ENCODE results near the gene HSPB3. TPM values are rescaled to one million over a fixed set of nuclear protein-coding genes. Genes with fewer than 3 reads are reported as not detected.
A peak's percentile ranks its signal among the peaks of the same experiment; 100 is the strongest.

Gene HSPB3
- total and polyA plus RNA-seq, 2 of the 8 experiments (the other 6 are each of a cell fraction or from before 2014, with no cell fraction given): not detected

DNA sequence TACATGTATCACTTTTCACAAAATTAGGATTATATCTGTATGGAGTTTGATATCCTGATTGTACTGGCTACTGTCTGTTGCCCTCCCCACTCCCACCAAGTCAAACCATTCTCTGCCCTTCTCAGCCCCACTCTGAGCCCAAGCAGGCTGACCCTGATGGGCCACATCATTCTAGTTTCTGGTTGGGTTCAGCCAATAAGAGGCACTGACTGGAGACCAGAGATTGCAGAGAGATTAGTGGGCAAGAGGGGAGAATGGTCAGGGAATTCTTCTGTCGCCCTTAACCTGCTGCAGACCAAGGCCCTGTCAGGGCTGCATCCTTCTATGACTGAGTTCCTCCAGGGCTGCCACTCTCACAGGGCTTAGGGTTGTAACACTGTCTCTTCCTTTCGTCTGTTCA, 2.7 kb downstream of the HSPB3 start:
- H3K9ac ChIP-seq (replicated peaks in 1 of 4; ENCODE audit: extremely low read depth in 1 of 4, low read depth in 3 of 4, low read length in 3 of 4): no peak overlapping the region
- no peak overlapping the region for H3K4me3 ChIP-seq (ENCODE audit: extremely low read depth in 1 of 4, insufficient read depth in 2 of 4, low read depth in 3 of 4, low read length in 4 of 4)
- no peak overlapping the region for H3K4ac ChIP-seq (replicated peaks; ENCODE audit: insufficient read length, low read depth, low read length)
- H3K36me3 ChIP-seq (ENCODE audit: control insufficient read depth in 2 of 4, insufficient read depth in 4 of 4, low read length in 3 of 4): no peaks in the 10 kb centered on the region; a peak in 1 of 8 replicates
- no peak overlapping the region for H2AK5ac ChIP-seq (ENCODE audit: low read depth, low read length)
- no peak overlapping the region for H2BK5ac ChIP-seq (ENCODE audit: low read depth, low read length)
- WGBS, 2 experiments (ENCODE audit: extremely low coverage in 1 of 2, insufficient coverage in 1 of 2, insufficient read length in 1 of 2, insufficient replicate concordance in 2 of 2, low coverage in 1 of 2, low lambda C conversion rate in 2 of 2, missing lambda C conversion rate in 1 of 2): 94% methylated on average over 2 of the region's 2 CpGs; no CpG with 5 or more reads in 1 of the 2 experiments
- H3K9me3 ChIP-seq (ENCODE audit: insufficient read depth in 2 of 2, low read depth in 1 of 2, low read length in 1 of 2): peaks cover 5 to 6% of the 10 kb centered on the region in 2 experiments; a peak in 1 of 4 replicates
- H2BK12ac ChIP-seq (ENCODE audit: low read depth, low read length): no peak overlapping the region
- no peak overlapping the region for H4K91ac ChIP-seq (replicated peaks; ENCODE audit: insufficient read length, low read length)
- no peak overlapping the region for H2BK15ac ChIP-seq (ENCODE audit: low read length)
- no peak overlapping the region for H2BK120ac ChIP-seq (replicated peaks; ENCODE audit: low read depth, low read length)
- no peak overlapping the region for H3K27ac ChIP-seq (ENCODE audit: low read depth, low read length)
- H3K56ac ChIP-seq (replicated peaks; ENCODE audit: insufficient read length, low read depth, low read length): no peak overlapping the region
- no peaks in the 10 kb centered on the region for H3K79me1 ChIP-seq (ENCODE audit: low read depth, low read length)
- no peaks in the 10 kb centered on the region for H3K79me2 ChIP-seq (ENCODE audit: control insufficient read depth in 1 of 2, insufficient read depth in 2 of 2, low read length in 2 of 2)
- no peaks in the 10 kb centered on the region for H3K27me3 ChIP-seq (replicated peaks in 1 of 4; ENCODE audit: control insufficient read depth in 3 of 4, extremely low read depth in 1 of 4, insufficient read depth in 3 of 4, low read length in 3 of 4)
- H3K18ac ChIP-seq (ENCODE audit: extremely low read depth, low read length): no peak overlapping the region
- CTCF ChIA-PET (ENCODE audit: partially characterized antibody): interaction anchor here (0.9 to 2.0 kb wide), 5 partner anchors 13 to 215 kb away, joined by 3 to 8 read pairs (median 5); no protein-coding TSS in a partner anchor
- POLR2A ChIA-PET (ENCODE audit: partially characterized antibody): interaction anchor here (0.6 kb wide), 1 partner anchor 133 kb away, joined by 4 read pairs; no protein-coding TSS in a partner anchor
- peaks cover 0 to 5% (median 3%) of the 10 kb centered on the region in 4 experiments; a peak in 5 of 7 replicates for H3K4me1 ChIP-seq (replicated peaks in 1 of 4; ENCODE audit: control insufficient read depth in 3 of 4, insufficient read depth in 4 of 4, low read length in 3 of 4)
- no peaks in the 10 kb centered on the region for H4K20me1 ChIP-seq (replicated peaks in 1 of 2; ENCODE audit: control insufficient read depth in 1 of 2, insufficient read depth in 2 of 2, low read length in 2 of 2)
- H2AFZ ChIP-seq (ENCODE audit: low read length): 0 out of 2 replicates have a peak overlapping the region, but pooled peaks have one; percentile 19
- H4K8ac ChIP-seq (ENCODE audit: extremely low read depth, insufficient read depth, low read length): no peak overlapping the region; the same call in 1 of the 2 replicates
- H3K23ac ChIP-seq (ENCODE audit: insufficient read length): no peak overlapping the region
- H3K4me2 ChIP-seq (ENCODE audit: insufficient read depth in 1 of 2, low read depth in 2 of 2, low read length in 2 of 2): no peak overlapping the region
- no peak overlapping the region for H2BK20ac ChIP-seq (ENCODE audit: low read length)
- no peak for DNase-seq (ENCODE audit: low read depth in 1 of 2, low spot score in 2 of 2)
- H3K14ac ChIP-seq (ENCODE audit: insufficient read length): no peak overlapping the region
- FAIRE-seq: no peak
- no peaks in the 10 kb centered on the region; the same call in 1 of the 2 replicates for H3K23me2 ChIP-seq (ENCODE audit: low read depth, low read length)
- no peak overlapping the region for H4K5ac ChIP-seq (ENCODE audit: insufficient read length, low read depth, low read length)
- TF ChIP-seq CTBP2 (IDR thresholded peaks at IDR 0.05; ENCODE audit: borderline replicate concordance, insufficient read depth, insufficient read length, low read length) (no peak), KDM4A (IDR thresholded peaks at IDR 0.05; ENCODE audit: low read depth, low read length, severe bottlenecking) (no peak), CHD2 (IDR thresholded peaks at IDR 0.05; ENCODE audit: low read length) (no peak)

Data from H1 (cell line).